Myocyte (in vitro differentiated cells): ENCODE measurements around the gene LMAN1L. TPM values are rescaled to one million over a fixed set of nuclear protein-coding genes. Genes with fewer than 3 reads are reported as not detected.

Experiments
- DNase-seq: peaks from one replicate; pipeline ENCODE4 v3.0.0-alpha.2; 2012; ENCODE audit warnings: low read depth
- total RNA-seq: library from RNA; depleted of rRNA; stranded (reverse); fragments of >200 nt; gene quantifications from 2 replicates; pipeline ENCODE4 v1.2.3, GENCODE V29; 2014

Gene LMAN1L
- total RNA-seq, 1 donor from 2014 or later: not detected

- DNase-seq: no peak
Measured at GRCh38 chr15:74815121-74815934, 2.7 kb downstream of the LMAN1L start.

GRCh38 chr15:74815961-74816360, 3.3 kb downstream of the LMAN1L start:
- no peak for DNase-seq

GRCh38 chr15:74816624-74817369, 4.2 kb downstream of the LMAN1L start:
- no peak for DNase-seq

GRCh38 chr15:74817370-74817737, 4.7 kb downstream of the LMAN1L start:
- peak; percentile 58 for DNase-seq

GRCh38 chr15:74820056-74820455, 7.4 kb downstream of the LMAN1L start:
- no peak for DNase-seq

GRCh38 chr15:74821091-74821789, 8.6 kb downstream of the LMAN1L start:
- DNase-seq: no peak

- DNase-seq: no peak
Measured at GRCh38 chr15:74821790-74822158, 9.1 kb downstream of the LMAN1L start.

GRCh38 chr15:74822233-74822632, 9.6 kb downstream of the LMAN1L start:
- DNase-seq: no peak

GRCh38 chr15:74823324-74823723, 10.7 kb downstream of the LMAN1L start:
- no peak for DNase-seq

GRCh38 chr15:74824976-74825375, 12.3 kb downstream of the LMAN1L start:
- DNase-seq: no peak

- no peak for DNase-seq
Measured at GRCh38 chr15:74825866-74826265, 13.2 kb downstream of the LMAN1L start.

- DNase-seq: no peak
Measured at GRCh38 chr15:74826364-74826819, 13.8 kb downstream of the LMAN1L start, which contains the start of gene CPLX3. TSS of gene CPLX3 (plus strand) at chr15:74826627. CDS start at chr15:74826704, 77 bp downstream.

GRCh38 chr15:74826921-74827320, 14.3 kb downstream of the LMAN1L start:
- no peak for DNase-seq

GRCh38 chr15:74827614-74828013, 15.0 kb downstream of the LMAN1L start:
- no peak for DNase-seq

GRCh38 chr15:74828835-74829234, 16.2 kb downstream of the LMAN1L start:
- DNase-seq: no peak

GRCh38 chr15:74829486-74829885, 16.9 kb downstream of the LMAN1L start:
- no peak for DNase-seq

GRCh38 chr15:74829991-74830390, 17.4 kb downstream of the LMAN1L start:
- no peak for DNase-seq

GRCh38 chr15:74830868-74831267, 18.2 kb downstream of the LMAN1L start:
- peak; percentile 93 for DNase-seq

GRCh38 chr15:74831813-74832495, 19.3 kb downstream of the LMAN1L start:
- DNase-seq: no peak

- no peak for DNase-seq
Measured at GRCh38 chr15:74832826-74833225, 20.2 kb downstream of the LMAN1L start.
